Measurements from ENCODE around the gene SYT14. TPM values are rescaled to one million over a fixed set of nuclear protein-coding genes. Genes with fewer than 3 reads are reported as not detected.

Gene SYT14
- total and polyA plus RNA-seq, 2 of the 4 experiments (the other 2 are of a cell fraction): 0.14 to 1.3 TPM

DNA sequence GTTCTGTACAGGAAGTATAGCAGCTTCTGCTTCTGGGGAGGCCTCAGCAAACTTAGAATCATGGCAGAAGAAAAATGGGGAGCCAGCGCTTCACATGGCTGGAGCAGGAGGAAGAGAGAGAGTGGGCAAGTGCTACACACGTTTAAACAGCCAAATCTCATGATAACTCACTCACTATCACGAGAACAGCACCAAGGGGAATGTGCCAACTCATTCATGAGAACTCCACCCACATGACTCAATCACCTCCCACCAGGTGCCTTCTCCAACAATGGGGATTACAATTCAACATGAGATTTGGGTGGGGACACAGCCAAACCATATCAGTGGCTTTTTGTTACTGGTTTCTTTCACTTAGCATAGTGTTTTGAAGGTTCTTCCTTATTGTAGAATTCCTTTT lies 138.6 kb downstream of the SYT14 start:
- H3K27me3 ChIP-seq (ENCODE audit: control insufficient read depth, insufficient read depth, low read length): no peaks in the 10 kb centered on the region
- H3K4me3 ChIP-seq (ENCODE audit: insufficient read depth, low read depth, low read length): no peak overlapping the region
- no peak overlapping the region for H4K91ac ChIP-seq (ENCODE audit: insufficient read depth, low read depth, low read length)
- H3K36me3 ChIP-seq (ENCODE audit: control insufficient read depth, insufficient read depth, low read length): no peaks in the 10 kb centered on the region
- no peaks in the 10 kb centered on the region for H3K9me3 ChIP-seq (ENCODE audit: control insufficient read depth, insufficient read depth, low read length)
- H3K18ac ChIP-seq (ENCODE audit: low read depth, low read length): no peak overlapping the region
- H4K20me1 ChIP-seq (ENCODE audit: insufficient read depth, low read length): no peaks in the 10 kb centered on the region
- H3K4me2 ChIP-seq (ENCODE audit: low read depth, low read length): no peak overlapping the region
- no peak overlapping the region for H3K27ac ChIP-seq (ENCODE audit: insufficient read depth, low read length)
- TF ChIP-seq FOS (IDR thresholded peaks at IDR 0.05; ENCODE audit: low read depth, low read length) (no peak), MAZ (IDR thresholded peaks at IDR 0.05; ENCODE audit: borderline replicate concordance, low read depth, low read length) (no peak), SMC3 (IDR thresholded peaks at IDR 0.05; ENCODE audit: low read depth, low read length) (no peak), RCOR1 (IDR thresholded peaks at IDR 0.05; ENCODE audit: insufficient replicate concordance, low read length) (no peak), MAFK (IDR thresholded peaks at IDR 0.05; ENCODE audit: low read depth, low read length) (no peak), RAD21 (IDR thresholded peaks at IDR 0.05; ENCODE audit: low read length) (no peak), CHD1 (IDR thresholded peaks at IDR 0.05; ENCODE audit: low read depth, low read length) (no peak), RFX5 (IDR thresholded peaks at IDR 0.05; ENCODE audit: low read depth, low read length) (no peak), POLR2A (IDR thresholded peaks at IDR 0.05; ENCODE audit: low read depth, low read length) (no peak), NFE2L2 (IDR thresholded peaks at IDR 0.05; ENCODE audit: low read depth, low read length) (no peak), BHLHE40 (IDR thresholded peaks at IDR 0.05; ENCODE audit: low read depth, low read length) (no peak)
- TF ChIP-seq, protein P1, sequence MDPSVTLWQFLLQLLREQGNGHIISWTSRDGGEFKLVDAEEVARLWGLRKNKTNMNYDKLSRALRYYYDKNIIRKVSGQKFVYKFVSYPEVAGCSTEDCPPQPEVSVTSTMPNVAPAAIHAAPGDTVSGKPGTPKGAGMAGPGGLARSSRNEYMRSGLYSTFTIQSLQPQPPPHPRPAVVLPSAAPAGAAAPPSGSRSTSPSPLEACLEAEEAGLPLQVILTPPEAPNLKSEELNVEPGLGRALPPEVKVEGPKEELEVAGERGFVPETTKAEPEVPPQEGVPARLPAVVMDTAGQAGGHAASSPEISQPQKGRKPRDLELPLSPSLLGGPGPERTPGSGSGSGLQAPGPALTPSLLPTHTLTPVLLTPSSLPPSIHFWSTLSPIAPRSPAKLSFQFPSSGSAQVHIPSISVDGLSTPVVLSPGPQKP (IDR thresholded peaks at IDR 0.05; ENCODE audit: borderline replicate concordance, low read depth, low read length): no peak
- dilution Hi-C loops (cut with HindIII; ENCODE audit: low sequenced_read_pairs, unreplicated experiment) (no loop called here), in situ Hi-C loops (cut with MboI; ENCODE audit: low sequenced_read_pairs) (no loop called here), intact Hi-C loops (cut with micrococcal nuclease) (no loop called here)
- no peak overlapping the region for H2AK9ac ChIP-seq (replicated peaks; ENCODE audit: low read depth, low read length, poor library complexity)
- no peak overlapping the region for H3K56ac ChIP-seq (ENCODE audit: extremely low read depth, insufficient read depth, low read length)
- WGBS, 2 experiments (ENCODE audit: extremely low coverage in 2 of 2, insufficient read length in 1 of 2): no CpG with 5 or more reads among the region's 3 CpGs
- H3K9ac ChIP-seq (ENCODE audit: low read depth, low read length): no peak overlapping the region
- H2BK15ac ChIP-seq (ENCODE audit: low read depth, low read length): no peak overlapping the region
- no peak overlapping the region for H2BK5ac ChIP-seq (ENCODE audit: low read depth, low read length, poor library complexity, severe bottlenecking)
- ChIA-PET CTCF (no interaction called here), POLR2A (ENCODE audit: unreplicated experiment) (no interaction called here)
- no peak overlapping the region for H4K5ac ChIP-seq (ENCODE audit: low read depth, low read length)
- no peak overlapping the region for H2BK120ac ChIP-seq (ENCODE audit: low read depth, low read length)
- no peaks in the 10 kb centered on the region for H3K9me1 ChIP-seq (ENCODE audit: insufficient read depth, low read length)
- H3K4ac ChIP-seq (ENCODE audit: low read depth, low read length): no peak overlapping the region
- BruUV-seq (replicated peaks): no TSS peak
- H4K8ac ChIP-seq (ENCODE audit: low read depth in 2 of 2, low read length in 2 of 2): no peak overlapping the region
- no peak overlapping the region for H2AK5ac ChIP-seq (ENCODE audit: low read depth, low read length)
- DNase-seq (no peak), ATAC-seq (ENCODE audit: low read depth) (no peak)
- H3K23ac ChIP-seq (ENCODE audit: low read depth, low read length): no peak overlapping the region
- no peak overlapping the region for H3K14ac ChIP-seq (replicated peaks; ENCODE audit: low read depth, low read length)
- H3K79me1 ChIP-seq (ENCODE audit: low read depth in 1 of 2, low read length in 2 of 2): no peaks in the 10 kb centered on the region
- H3K4me1 ChIP-seq (ENCODE audit: control insufficient read depth, insufficient read depth, low read length): no peaks in the 10 kb centered on the region
- no peak overlapping the region for H2BK20ac ChIP-seq (ENCODE audit: low read depth, low read length)
- H2AFZ ChIP-seq (replicated peaks; ENCODE audit: low read length, poor library complexity): no peak overlapping the region
